IMR-90 (cell line): Measurements from ENCODE around the gene DESI1.

Experiments used
- MAFK ChIP-seq: IDR thresholded peaks from 2 replicates; pipeline ENCODE4 v1.6.1; 2012; ENCODE audit warnings: low read depth, low read length, improper control_type of control experiment
- MAZ ChIP-seq: IDR thresholded peaks from 2 replicates; pipeline ENCODE4 v1.6.1; 2012; ENCODE audit warnings: low read depth, mild to moderate bottlenecking, low read length, improper control_type of control experiment, moderate library complexity, borderline replicate concordance
- POLR2A ChIP-seq: IDR thresholded peaks from 2 replicates; pipeline ENCODE4 v1.6.1; 2012; ENCODE audit warnings: mild to moderate bottlenecking, low read depth, low read length
- TF ChIP-seq, protein P1 (sequence below): conservative IDR thresholded peaks from 2 replicates; pipeline ENCODE4 v1.5.1; 2012; ENCODE audit warnings: mild to moderate bottlenecking, low read depth, low read length, improper control_type of control experiment
- TF ChIP-seq, protein P2 (sequence below): fragments of 150-350 bp; IDR thresholded peaks from 2 replicates; pipeline ENCODE4 v1.6.1; 2017; ENCODE audit warnings: mild to moderate bottlenecking, antibody characterized with exemption, low read length, low read depth
- TF ChIP-seq, protein P3 (sequence below): fragments of 150-350 bp; IDR thresholded peaks from 2 replicates; pipeline ENCODE4 v1.6.1; 2016; ENCODE audit warnings: low read depth, mild to moderate bottlenecking, low read length, moderate library complexity, borderline replicate concordance

DNA sequence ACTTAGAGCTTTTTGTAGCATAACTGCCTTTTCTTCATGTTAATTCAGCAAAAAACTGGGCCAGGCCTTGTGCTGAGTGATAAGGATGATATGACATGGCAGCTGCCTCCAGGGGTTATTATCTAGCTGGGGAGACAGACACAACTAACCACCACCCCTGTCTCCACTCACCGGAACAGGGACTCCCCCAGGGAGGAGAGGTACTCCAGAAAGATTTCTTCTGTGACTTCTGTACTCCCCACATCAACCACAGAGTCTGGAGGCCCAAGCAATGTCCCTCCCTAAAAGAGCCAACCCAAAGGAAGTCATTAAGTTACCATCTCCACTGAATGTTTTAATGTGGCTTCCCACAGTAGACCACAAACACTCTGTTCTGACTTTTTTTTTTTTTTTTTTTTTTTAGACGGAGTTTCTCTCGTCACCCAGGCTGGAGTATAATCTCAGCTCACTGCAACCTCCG, 16.9 kb downstream of the DESI1 start:
- TF ChIP-seq, protein P1, sequence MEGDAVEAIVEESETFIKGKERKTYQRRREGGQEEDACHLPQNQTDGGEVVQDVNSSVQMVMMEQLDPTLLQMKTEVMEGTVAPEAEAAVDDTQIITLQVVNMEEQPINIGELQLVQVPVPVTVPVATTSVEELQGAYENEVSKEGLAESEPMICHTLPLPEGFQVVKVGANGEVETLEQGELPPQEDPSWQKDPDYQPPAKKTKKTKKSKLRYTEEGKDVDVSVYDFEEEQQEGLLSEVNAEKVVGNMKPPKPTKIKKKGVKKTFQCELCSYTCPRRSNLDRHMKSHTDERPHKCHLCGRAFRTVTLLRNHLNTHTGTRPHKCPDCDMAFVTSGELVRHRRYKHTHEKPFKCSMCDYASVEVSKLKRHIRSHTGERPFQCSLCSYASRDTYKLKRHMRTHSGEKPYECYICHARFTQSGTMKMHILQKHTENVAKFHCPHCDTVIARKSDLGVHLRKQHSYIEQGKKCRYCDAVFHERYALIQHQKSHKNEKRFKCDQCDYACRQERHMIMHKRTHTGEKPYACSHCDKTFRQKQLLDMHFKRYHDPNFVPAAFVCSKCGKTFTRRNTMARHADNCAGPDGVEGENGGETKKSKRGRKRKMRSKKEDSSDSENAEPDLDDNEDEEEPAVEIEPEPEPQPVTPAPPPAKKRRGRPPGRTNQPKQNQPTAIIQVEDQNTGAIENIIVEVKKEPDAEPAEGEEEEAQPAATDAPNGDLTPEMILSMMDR = no peak
- TF ChIP-seq, protein P2, sequence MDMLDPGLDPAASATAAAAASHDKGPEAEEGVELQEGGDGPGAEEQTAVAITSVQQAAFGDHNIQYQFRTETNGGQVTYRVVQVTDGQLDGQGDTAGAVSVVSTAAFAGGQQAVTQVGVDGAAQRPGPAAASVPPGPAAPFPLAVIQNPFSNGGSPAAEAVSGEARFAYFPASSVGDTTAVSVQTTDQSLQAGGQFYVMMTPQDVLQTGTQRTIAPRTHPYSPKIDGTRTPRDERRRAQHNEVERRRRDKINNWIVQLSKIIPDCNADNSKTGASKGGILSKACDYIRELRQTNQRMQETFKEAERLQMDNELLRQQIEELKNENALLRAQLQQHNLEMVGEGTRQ = no peak
- TF ChIP-seq, protein P3, sequence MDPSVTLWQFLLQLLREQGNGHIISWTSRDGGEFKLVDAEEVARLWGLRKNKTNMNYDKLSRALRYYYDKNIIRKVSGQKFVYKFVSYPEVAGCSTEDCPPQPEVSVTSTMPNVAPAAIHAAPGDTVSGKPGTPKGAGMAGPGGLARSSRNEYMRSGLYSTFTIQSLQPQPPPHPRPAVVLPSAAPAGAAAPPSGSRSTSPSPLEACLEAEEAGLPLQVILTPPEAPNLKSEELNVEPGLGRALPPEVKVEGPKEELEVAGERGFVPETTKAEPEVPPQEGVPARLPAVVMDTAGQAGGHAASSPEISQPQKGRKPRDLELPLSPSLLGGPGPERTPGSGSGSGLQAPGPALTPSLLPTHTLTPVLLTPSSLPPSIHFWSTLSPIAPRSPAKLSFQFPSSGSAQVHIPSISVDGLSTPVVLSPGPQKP = no peak
- TF ChIP-seq POLR2A (no peak), MAFK (no peak), MAZ (no peak)
